DOHH2 (cell line): ENCODE results near the gene LSM6.

Experiments
- CTCF ChIP-seq: fragments of 200-600 bp; sonication (generic); IDR thresholded peaks from one replicate; pipeline ENCODE4 v1.5.1; 2014; ENCODE audit warnings: antibody characterized with exemption, mild to moderate bottlenecking, low read depth, low read length; ENCODE audit not compliant: poor library complexity, severe bottlenecking
- EZH2phosphoT487 ChIP-seq: fragments of 200-600 bp; sonication (generic); IDR thresholded peaks from 2 replicates; pipeline ENCODE4 v1.6.1; 2017; ENCODE audit warnings: borderline replicate concordance, mild to moderate bottlenecking, antibody characterized with exemption, low read length, moderate library complexity, mixed read lengths

- no peak for TF ChIP-seq CTCF
- no peak for TF ChIP-seq EZH2phosphoT487
Measured at GRCh38 chr4:146161243-146161642, 14.3 kb upstream of the LSM6 start.
